ENCODE results near the gene SEPTIN7.
A peak's percentile ranks its signal among the peaks of the same experiment; 100 is the strongest.

SEPTIN7 gene

DNA sequence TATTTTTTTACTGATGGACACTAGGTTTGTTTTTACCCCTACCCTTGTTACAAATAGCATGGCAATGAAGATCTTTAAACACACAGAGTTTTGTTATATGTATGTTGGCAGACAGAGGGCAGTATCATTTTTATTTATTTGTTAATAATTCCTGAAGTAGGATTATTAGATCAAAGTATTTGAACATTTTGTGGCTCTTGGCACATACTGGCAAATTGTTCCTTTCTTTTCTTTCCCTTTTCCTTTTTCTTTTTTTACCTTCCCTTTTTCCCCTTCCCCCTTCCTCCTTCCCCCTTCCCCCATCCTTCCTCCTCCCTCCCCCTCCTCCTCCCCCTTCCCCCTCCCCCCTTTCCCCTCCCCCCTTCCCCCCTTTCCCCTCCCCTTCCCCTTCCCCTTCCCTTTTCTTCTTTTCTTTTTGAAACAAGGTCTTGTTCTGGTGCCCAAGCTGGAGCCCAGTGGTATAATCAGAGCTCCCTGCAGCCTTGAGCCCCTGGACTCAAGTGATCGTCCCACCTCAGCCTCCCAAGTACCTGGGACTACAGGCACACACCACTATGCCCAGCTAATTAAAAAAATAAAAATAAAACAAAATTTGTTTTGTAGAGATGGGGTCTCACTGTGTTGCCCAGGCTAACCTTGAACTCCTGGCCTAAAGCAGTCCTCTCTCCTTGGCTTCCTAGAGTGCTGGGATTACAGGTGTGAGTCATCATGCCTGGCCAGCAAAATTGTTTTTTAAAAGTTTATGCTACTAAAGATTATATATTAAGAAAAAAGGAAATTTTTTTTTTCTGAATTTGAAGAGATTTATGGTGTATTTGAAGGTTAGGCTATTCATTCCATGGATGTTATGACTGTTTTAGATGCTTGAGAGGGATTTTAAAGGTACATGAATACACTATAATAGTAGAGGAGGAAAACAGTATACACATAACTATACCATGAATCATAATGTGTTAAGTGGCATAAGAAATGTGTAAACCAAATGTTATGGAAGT lies 39.3 kb downstream of the SEPTIN7 start:
- peak; percentile 83 for DNase-seq (ENCODE audit: low read depth)

- no peak for DNase-seq (ENCODE audit: low read depth)
These were observed 46.1 kb downstream of the SEPTIN7 start for GRCh38 chr7:35846816-35847412.

GRCh38 chr7:35848725-35849124 lies 47.9 kb downstream of the SEPTIN7 start:
- peak; percentile 23 for DNase-seq (ENCODE audit: low read depth)

DNA sequence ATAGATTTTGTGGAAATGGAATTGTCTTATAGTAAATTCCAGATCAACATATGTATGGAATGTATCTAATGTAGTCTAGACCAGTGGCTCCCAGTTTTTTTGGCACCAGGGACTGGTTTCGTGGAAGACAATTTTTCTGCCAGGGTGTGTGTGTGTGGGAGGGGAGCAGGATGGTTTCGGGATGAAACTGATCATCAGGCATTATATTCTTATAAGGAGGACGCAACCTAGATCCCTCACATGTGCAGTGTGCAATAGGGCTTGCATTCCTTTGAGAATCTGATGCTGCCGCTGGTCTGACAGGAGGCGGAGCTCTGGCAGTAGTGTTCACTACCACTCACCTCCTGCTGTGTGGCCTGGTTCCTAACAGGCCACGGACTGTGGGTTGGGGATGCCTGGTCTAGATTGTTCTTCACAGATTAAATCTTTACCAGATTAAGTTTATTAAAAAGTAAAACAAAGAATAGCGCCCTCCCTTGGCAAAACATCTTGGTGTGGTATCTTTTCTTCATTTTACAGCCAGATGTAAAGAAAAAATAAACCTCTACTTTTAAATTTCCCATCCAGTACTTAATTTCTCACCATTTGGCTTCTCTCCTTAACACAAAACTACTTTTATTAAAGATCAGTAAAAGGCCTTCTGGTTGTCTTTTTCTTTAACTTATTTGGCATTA lies 48.4 kb downstream of the SEPTIN7 start:
- peak; percentile 48 for DNase-seq (ENCODE audit: low read depth)

DNA sequence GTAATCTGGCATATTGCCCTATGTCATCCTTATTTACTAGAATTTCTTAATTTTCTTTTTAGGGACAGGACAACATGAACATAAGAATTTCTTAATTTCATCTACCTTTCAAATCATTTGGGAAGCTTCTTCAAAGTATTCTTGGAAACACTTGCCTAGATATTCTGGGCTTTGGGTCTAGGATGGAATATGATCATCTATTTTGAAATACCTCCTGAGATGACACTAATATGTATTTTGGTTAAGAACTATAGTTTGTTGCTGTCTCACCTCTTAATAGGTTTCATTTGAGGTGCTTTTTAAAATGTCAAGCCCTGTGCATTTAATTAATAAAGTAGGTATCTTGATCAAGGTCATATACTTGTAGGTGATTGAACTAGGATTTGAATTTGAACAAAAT lies 49.1 kb downstream of the SEPTIN7 start:
- DNase-seq (ENCODE audit: low read depth) = no peak
